Measurements from ENCODE around the gene ACCS. TPM values are rescaled to one million over a fixed set of nuclear protein-coding genes. Genes with fewer than 3 reads are reported as not detected.

ACCS gene
- total RNA-seq, 1 donor from 2014 or later, result 16.7 TPM

Other genes with a start within 250 kb of the ACCS start
- gene ALKBH3, start 185.4 kb upstream of the ACCS start, total RNA-seq, result 22.7 and 46.4 TPM in 2 replicates
- gene C11orf96, start 123.6 kb upstream of the ACCS start, total RNA-seq, result 0.85 and 0.87 TPM in 2 replicates
- gene ACCSL, start 18.3 kb upstream of the ACCS start, total RNA-seq, result not detected in 2 replicates
- gene EXT2, start 29.4 kb downstream of the ACCS start, total RNA-seq, result 124 and 129 TPM in 2 replicates
- not detected in 2 replicates for gene ALX4, start 243.9 kb downstream of the ACCS start, total RNA-seq

Measured in renal cortical epithelial cell (primary cell).